H1 (cell line): ENCODE data around the gene MYG1. TPM values are rescaled to one million over a fixed set of nuclear protein-coding genes. Genes with fewer than 3 reads are reported as not detected.

Experiments used
- CTCF ChIA-PET: fragments of 300-600 bp; sonication (Branson Sonifier 250); formaldehyde crosslinking; loops from one replicate; lab custom pipeline; 2021; ENCODE audit not compliant: partially characterized antibody; lab: Charles Lee
- POLR2A ChIA-PET: fragments of 300-600 bp; sonication (Branson Sonifier 250); formaldehyde crosslinking; loops from one replicate; lab custom pipeline; 2021; ENCODE audit warnings: inconsistent platforms; ENCODE audit not compliant: partially characterized antibody; lab: Charles Lee
- DNase-seq, 2 experiments: peaks; one replicate each; pipeline versions ENCODE4 v3.0.0 to v3.0.0-alpha.2; 2010 to 2022; ENCODE audit warnings: low spot score in 2 of 2, low read depth in 1 of 2, mixed read lengths in 1 of 2
- FAIRE-seq: peaks from 2 replicates; lab custom pipeline; 2011; peaks lifted over from hg19 to GRCh38; lab: Jason Lieb, UNC
- H2AFZ ChIP-seq: 2 replicates; pipeline ENCODE4 v1.8.1; 2012; ENCODE audit warnings: low read length, inconsistent platforms
- H2AK5ac ChIP-seq: 2 replicates; pipeline ENCODE4 v1.6.1; 2013; ENCODE audit warnings: low read depth, low read length
- H2BK120ac ChIP-seq: replicated peaks from 2 replicates; pipeline ENCODE3; 2013; ENCODE audit warnings: low read depth, low read length, inconsistent platforms
- H2BK12ac ChIP-seq: 2 replicates; pipeline ENCODE4 v1.6.1; 2013; ENCODE audit warnings: low read depth, low read length
- H2BK15ac ChIP-seq: 2 replicates; pipeline ENCODE4 v1.6.1; 2013; ENCODE audit warnings: low read length
- H2BK20ac ChIP-seq: 2 replicates; pipeline ENCODE4 v1.6.1; 2013; ENCODE audit warnings: low read length
- H2BK5ac ChIP-seq: 2 replicates; pipeline ENCODE4 v1.6.1; 2013; ENCODE audit warnings: low read depth, low read length
- H3K14ac ChIP-seq: 2 replicates; pipeline ENCODE4 v1.6.1; 2013; ENCODE audit warnings: inconsistent platforms; ENCODE audit not compliant: insufficient read length
- H3K18ac ChIP-seq: 2 replicates; pipeline ENCODE4 v1.6.1; 2013; ENCODE audit warnings: low read length; ENCODE audit errors: extremely low read depth
- H3K23ac ChIP-seq: 2 replicates; pipeline ENCODE4 v1.6.1; 2013; ENCODE audit warnings: inconsistent platforms; ENCODE audit not compliant: insufficient read length
- H3K23me2 ChIP-seq: 2 replicates; pipeline ENCODE4 v1.6.1; 2013; ENCODE audit warnings: low read depth, low read length
- H3K27ac ChIP-seq: 2 replicates; pipeline ENCODE4 v1.6.1; 2011; ENCODE audit warnings: low read depth, low read length, inconsistent platforms
- H3K27me3 ChIP-seq, 4 experiments: replicated peaks in 1 of 4; 1 replicate in 1 of 4; 2 replicates in 3 of 4; pipeline versions ENCODE4 v1.6.1 to v1.8.1; 2011 to 2013; ENCODE audit warnings: low read length in 3 of 4, mild to moderate bottlenecking in 3 of 4, inconsistent platforms in 2 of 4, mixed read lengths in 2 of 4, moderate library complexity in 1 of 4; ENCODE audit not compliant: control insufficient read depth in 3 of 4, insufficient read depth in 3 of 4; ENCODE audit errors: extremely low read depth in 1 of 4
- H3K36me3 ChIP-seq, 4 experiments: 2 replicates each; pipeline versions ENCODE4 v1.6.1 to v1.8.1; 2011 to 2013; ENCODE audit warnings: mild to moderate bottlenecking in 4 of 4, low read length in 3 of 4, moderate library complexity in 2 of 4, control low read depth in 1 of 4, inconsistent platforms in 1 of 4; ENCODE audit not compliant: insufficient read depth in 4 of 4, control insufficient read depth in 2 of 4
- H3K4ac ChIP-seq: replicated peaks from 2 replicates; pipeline ENCODE3; 2013; ENCODE audit warnings: low read length, low read depth, mixed read lengths, inconsistent platforms; ENCODE audit not compliant: insufficient read length
- H3K4me1 ChIP-seq, 4 experiments: replicated peaks in 1 of 4; 1 replicate in 1 of 4; 2 replicates in 3 of 4; pipeline versions ENCODE4 v1.6.1 to v1.8.1; 2011 to 2013; ENCODE audit warnings: low read length in 3 of 4, inconsistent platforms in 2 of 4, mixed read lengths in 1 of 4; ENCODE audit not compliant: insufficient read depth in 4 of 4, control insufficient read depth in 3 of 4
- H3K4me2 ChIP-seq, 2 experiments: 2 replicates each; pipeline versions ENCODE4 v1.6.1 to v1.8.1; 2011 to 2013; ENCODE audit warnings: low read depth in 2 of 2, low read length in 2 of 2, control low read depth in 1 of 2, inconsistent platforms in 1 of 2, mild to moderate bottlenecking in 1 of 2; ENCODE audit not compliant: insufficient read depth in 1 of 2
- H3K4me3 ChIP-seq, 4 experiments: fragments of 200-600, 300-600 bp in 1 of 4; sonication (generic), shearing (Covaris generic), sonication (Bioruptor Twin) in 1 of 4; 2 replicates each; pipeline versions ENCODE4 v1.5.1 to v1.8.1; 2011 to 2016; ENCODE audit warnings: low read length in 4 of 4, low read depth in 3 of 4, control low read depth in 2 of 4, inconsistent platforms in 2 of 4, mild to moderate bottlenecking in 2 of 4, mixed read lengths in 1 of 4, moderate library complexity in 1 of 4; ENCODE audit not compliant: insufficient read depth in 2 of 4; ENCODE audit errors: extremely low read depth in 1 of 4
- H3K56ac ChIP-seq: replicated peaks from 2 replicates; pipeline ENCODE3; 2013; ENCODE audit warnings: low read depth, mild to moderate bottlenecking, mixed read lengths, low read length, inconsistent platforms; ENCODE audit not compliant: insufficient read length
- H3K79me1 ChIP-seq: 2 replicates; pipeline ENCODE4 v1.6.1; 2013; ENCODE audit warnings: low read depth, low read length, control low read depth
- H3K79me2 ChIP-seq, 2 experiments: 2 replicates each; pipeline versions ENCODE4 v1.6.1 to v1.8.1; 2012 to 2013; ENCODE audit warnings: low read length in 2 of 2, mild to moderate bottlenecking in 2 of 2, inconsistent platforms in 1 of 2; ENCODE audit not compliant: insufficient read depth in 2 of 2, control insufficient read depth in 1 of 2
- H3K9ac ChIP-seq, 4 experiments: replicated peaks in 1 of 4; 1 replicate in 1 of 4; 2 replicates in 3 of 4; pipeline versions ENCODE4 v1.6.1 to v1.8.1; 2011 to 2013; ENCODE audit warnings: low read depth in 3 of 4, low read length in 3 of 4, control low read depth in 2 of 4, mild to moderate bottlenecking in 2 of 4, moderate library complexity in 2 of 4, inconsistent platforms in 1 of 4; ENCODE audit errors: extremely low read depth in 1 of 4
- H3K9me3 ChIP-seq, 2 experiments: 2 replicates each; pipeline versions ENCODE4 v1.6.1 to v1.8.1; 2012 to 2013; ENCODE audit warnings: mild to moderate bottlenecking in 2 of 2, moderate library complexity in 2 of 2, control low read depth in 1 of 2, inconsistent platforms in 1 of 2, low read depth in 1 of 2, low read length in 1 of 2, mixed read lengths in 1 of 2; ENCODE audit not compliant: insufficient read depth in 2 of 2
- H4K20me1 ChIP-seq, 2 experiments: replicated peaks in 1 of 2; 2 replicates each; pipeline versions ENCODE3 to v1.8.1; 2011 to 2013; ENCODE audit warnings: inconsistent platforms in 2 of 2, low read length in 2 of 2, mild to moderate bottlenecking in 1 of 2; ENCODE audit not compliant: insufficient read depth in 2 of 2, control insufficient read depth in 1 of 2
- H4K5ac ChIP-seq: 2 replicates; pipeline ENCODE4 v1.6.1; 2013; ENCODE audit warnings: low read length, low read depth, mixed read lengths, inconsistent platforms; ENCODE audit not compliant: insufficient read length
- H4K8ac ChIP-seq: 2 replicates; pipeline ENCODE4 v1.8.0; 2013; ENCODE audit warnings: mild to moderate bottlenecking, moderate library complexity, low read length, inconsistent platforms; ENCODE audit not compliant: insufficient read depth; ENCODE audit errors: extremely low read depth
- H4K91ac ChIP-seq: replicated peaks from 2 replicates; pipeline ENCODE3; 2013; ENCODE audit warnings: low read length, mixed read lengths, inconsistent platforms; ENCODE audit not compliant: insufficient read length
- BACH1 ChIP-seq: IDR thresholded peaks from 2 replicates; pipeline ENCODE4 v1.6.1; 2012; ENCODE audit warnings: low read length, improper control_type of control experiment
- BRCA1 ChIP-seq: IDR thresholded peaks from 2 replicates; pipeline ENCODE4 v1.6.1; 2012; ENCODE audit warnings: low read depth, low read length, improper control_type of control experiment
- CHD2 ChIP-seq: IDR thresholded peaks from 2 replicates; pipeline ENCODE4 v1.6.1; 2012; ENCODE audit warnings: low read length, improper control_type of control experiment
- FOSL1 ChIP-seq: IDR thresholded peaks from 2 replicates; pipeline ENCODE4 v1.6.1; 2011; ENCODE audit warnings: mild to moderate bottlenecking, low read depth, low read length, moderate library complexity; ENCODE audit not compliant: insufficient read depth
- GTF2F1 ChIP-seq: IDR thresholded peaks from 2 replicates; pipeline ENCODE4 v1.6.1; 2012; ENCODE audit warnings: low read depth, low read length, improper control_type of control experiment, borderline replicate concordance
- RAD21 ChIP-seq, 2 experiments: IDR thresholded peaks in 1 of 2; conservative IDR thresholded peaks in 1 of 2; 2 replicates each; pipeline ENCODE4 v1.6.1; 2011; ENCODE audit warnings: low read depth in 2 of 2, low read length in 2 of 2, improper control_type of control experiment in 1 of 2, inconsistent platforms in 1 of 2, mild to moderate bottlenecking in 1 of 2, moderate library complexity in 1 of 2
- WGBS, 2 experiments: shearing (Covaris generic) in 1 of 2; methylation state at CpG; one replicate each; pipeline versions ENCODE4 v1.1.6 to v1.1.7; 2013 to 2015; ENCODE audit warnings: low lambda C conversion rate in 2 of 2, mixed read lengths in 2 of 2, inconsistent platforms in 1 of 2, low coverage in 1 of 2, missing lambda C conversion rate in 1 of 2; ENCODE audit not compliant: insufficient replicate concordance in 2 of 2, insufficient coverage in 1 of 2, insufficient read length in 1 of 2; ENCODE audit errors: extremely low coverage in 1 of 2, missing lambda C conversion rate in 1 of 2; 5-methylcytosine and 5-hydroxymethylcytosine counted together
- polyA plus RNA-seq, 7 experiments: library from polyadenylated mRNA; depleted of rRNA in 3 of 7; stranded (reverse) in 5 of 7; unstranded in 2 of 7; fragments of >200 nt in 5 of 7; fragments of 200-250 nt in 2 of 7; gene quantifications; 1 replicate in 5 of 7; 2 replicates in 1 of 7; 4 replicates in 1 of 7; pipeline versions ENCODE4 v1.2.1 to v1.2.3, GENCODE V29; 2011 to 2013; ENCODE audit warnings: missing spikeins in 2 of 7, mixed read lengths in 2 of 7
- total RNA-seq: library from RNA; stranded (reverse); fragmentation: NEBNext Ultra II Directional; extraction: Animal tissue kit (Norgen Biotek cat#: 25700); gene quantifications from 2 replicates; pipeline ENCODE4 v1.2.1, GENCODE V29; 2021
- TF ChIP-seq, protein P1 (sequence below), 3 experiments: IDR thresholded peaks; 1 replicate in 2 of 3; 2 replicates in 1 of 3; pipeline versions ENCODE4 v1.5.1 to v1.6.1; 2011; ENCODE audit warnings: low read length in 3 of 3, mild to moderate bottlenecking in 3 of 3, inconsistent platforms in 2 of 3, low read depth in 1 of 3, moderate library complexity in 1 of 3; ENCODE audit not compliant: insufficient read depth in 1 of 3; ENCODE audit errors: control extremely low read depth in 1 of 3
- TF ChIP-seq, protein P2 (sequence below): IDR thresholded peaks from 2 replicates; pipeline ENCODE4 v1.6.1; 2011; ENCODE audit warnings: low read depth, mild to moderate bottlenecking, low read length; ENCODE audit not compliant: insufficient read depth
- TF ChIP-seq, protein P3 (sequence below): IDR thresholded peaks from 2 replicates; pipeline ENCODE4 v1.6.1; 2012; ENCODE audit warnings: inconsistent platforms

The MYG1 gene
- total and polyA plus RNA-seq, 2 of the 8 experiments (the other 6 are each of a cell fraction or from before 2014, with no cell fraction given), result 83.3 to 104 TPM

DNA sequence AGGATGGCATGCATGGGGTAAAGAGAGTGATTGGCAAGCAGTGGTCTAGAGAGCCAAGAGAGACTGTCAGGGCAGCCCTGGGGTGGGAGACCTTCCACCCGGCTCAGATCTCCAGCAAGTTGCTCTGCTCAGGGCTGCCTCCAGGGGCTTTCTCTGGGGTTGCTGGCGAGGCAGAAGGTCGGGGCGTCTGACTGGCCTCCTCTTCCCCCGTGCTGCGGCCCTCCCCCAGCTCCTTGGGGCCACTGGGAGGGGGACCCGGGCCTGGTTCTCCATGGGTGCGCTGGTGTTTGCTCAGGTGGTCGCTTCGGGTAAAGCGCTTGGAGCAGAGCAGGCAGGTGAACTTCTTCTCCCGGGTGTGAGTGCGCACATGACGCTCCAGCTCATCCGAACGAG is 28.5 kb downstream of the MYG1 start:
- Histone ChIP-seq H2BK120ac (no peak overlapping the region), H3K4me2 (peak overlapping the region; percentile 22 to 40; a peak in 2 of 4 replicates), H3K27ac (no peak overlapping the region), H3K23ac (no peak overlapping the region), H3K9ac (no peak overlapping the region), H4K91ac (no peak overlapping the region), H2AFZ (peak overlapping the region; percentile 77; the same call in 1 of the 2 replicates), H2AK5ac (no peak overlapping the region), H4K8ac (peak overlapping the region; percentile 53; the same call in 1 of the 2 replicates), H3K79me1 (no peaks in the 10 kb centered on the region), H3K4ac (no peak overlapping the region), H2BK5ac (no peak overlapping the region; the same call in 1 of the 2 replicates), H3K56ac (no peak overlapping the region), H3K4me1 (peaks cover 0 to 17% (median 9%) of the 10 kb centered on the region in 4 experiments; a peak in 6 of 7 replicates), H3K18ac (no peak overlapping the region; the same call in 1 of the 2 replicates), H3K23me2 (peaks cover 4% of the 10 kb centered on the region; the same call in 1 of the 2 replicates), H4K5ac (no peak overlapping the region), H2BK12ac (peak overlapping the region; percentile 60; the same call in 1 of the 2 replicates), H3K14ac (no peak overlapping the region), H3K4me3 (no peak overlapping the region), H3K9me3 (no peaks in the 10 kb centered on the region), H3K36me3 (no peaks in the 10 kb centered on the region), H3K79me2 (no peaks in the 10 kb centered on the region), H2BK15ac (peak overlapping the region; percentile 97; the same call in 1 of the 2 replicates), H4K20me1 (peaks cover 0 to 2% of the 10 kb centered on the region in 2 experiments), H3K27me3 (peaks cover 13 to 51% (median 43%) of the 10 kb centered on the region in 4 experiments), H2BK20ac (no peak overlapping the region)
- CTCF ChIA-PET, result interaction anchor here (0.7 to 21.2 kb wide), 28 partner anchors 8 to 190 kb away, joined by 3 to 381 read pairs (median 4); partner anchors contain the start of genes MYG1, NPFF and SP7
- peak in 1 of 2 experiments; percentile 63 for DNase-seq
- POLR2A ChIA-PET, result interaction anchor here (0.6 to 8.0 kb wide), 13 partner anchors 8 to 180 kb away, joined by 3 to 51 read pairs (median 4); partner anchors contain the start of genes MAP3K12, NPFF, PFDN5 and SP1
- no peak for FAIRE-seq
- 46% methylated on average over 16 of the region's 16 CpGs; no CpG with 5 or more reads in 1 of the 2 experiments for WGBS, 2 experiments
- TF ChIP-seq, protein P1, sequence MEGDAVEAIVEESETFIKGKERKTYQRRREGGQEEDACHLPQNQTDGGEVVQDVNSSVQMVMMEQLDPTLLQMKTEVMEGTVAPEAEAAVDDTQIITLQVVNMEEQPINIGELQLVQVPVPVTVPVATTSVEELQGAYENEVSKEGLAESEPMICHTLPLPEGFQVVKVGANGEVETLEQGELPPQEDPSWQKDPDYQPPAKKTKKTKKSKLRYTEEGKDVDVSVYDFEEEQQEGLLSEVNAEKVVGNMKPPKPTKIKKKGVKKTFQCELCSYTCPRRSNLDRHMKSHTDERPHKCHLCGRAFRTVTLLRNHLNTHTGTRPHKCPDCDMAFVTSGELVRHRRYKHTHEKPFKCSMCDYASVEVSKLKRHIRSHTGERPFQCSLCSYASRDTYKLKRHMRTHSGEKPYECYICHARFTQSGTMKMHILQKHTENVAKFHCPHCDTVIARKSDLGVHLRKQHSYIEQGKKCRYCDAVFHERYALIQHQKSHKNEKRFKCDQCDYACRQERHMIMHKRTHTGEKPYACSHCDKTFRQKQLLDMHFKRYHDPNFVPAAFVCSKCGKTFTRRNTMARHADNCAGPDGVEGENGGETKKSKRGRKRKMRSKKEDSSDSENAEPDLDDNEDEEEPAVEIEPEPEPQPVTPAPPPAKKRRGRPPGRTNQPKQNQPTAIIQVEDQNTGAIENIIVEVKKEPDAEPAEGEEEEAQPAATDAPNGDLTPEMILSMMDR (IDR thresholded peaks at IDR 0.05; ENCODE audit: control extremely low read depth in 1 of 3, insufficient read depth in 1 of 3, low read depth in 1 of 3, low read length in 3 of 3), result peak; percentile 49 to 56 (median 54)
- TF ChIP-seq BACH1 (no peak), GTF2F1 (no peak), CHD2 (no peak), FOSL1 (no peak), BRCA1 (no peak), RAD21 (IDR thresholded peaks at IDR 0.05 in 1 of 2, conservative IDR thresholded peaks at IDR 0.05 in 1 of 2; ENCODE audit: low read depth in 2 of 2, low read length in 2 of 2) (peak in 1 of 2 experiments; percentile 41; a peak in 2 of 4 replicates)
- TF ChIP-seq, protein P2, sequence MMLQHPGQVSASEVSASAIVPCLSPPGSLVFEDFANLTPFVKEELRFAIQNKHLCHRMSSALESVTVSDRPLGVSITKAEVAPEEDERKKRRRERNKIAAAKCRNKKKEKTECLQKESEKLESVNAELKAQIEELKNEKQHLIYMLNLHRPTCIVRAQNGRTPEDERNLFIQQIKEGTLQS, result no peak
- TF ChIP-seq, protein P3, sequence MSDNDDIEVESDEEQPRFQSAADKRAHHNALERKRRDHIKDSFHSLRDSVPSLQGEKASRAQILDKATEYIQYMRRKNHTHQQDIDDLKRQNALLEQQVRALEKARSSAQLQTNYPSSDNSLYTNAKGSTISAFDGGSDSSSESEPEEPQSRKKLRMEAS, result no peak; the same call in 1 of the 2 replicates
